PC-3 (cell line): Measurements from ENCODE around the gene GRB10.

Experiments
- EZH2phosphoT487 ChIP-seq: fragments of 300-600 bp; sonication (generic); IDR thresholded peaks from 2 replicates; pipeline ENCODE4 v1.6.1; 2018; ENCODE audit warnings: mild to moderate bottlenecking, antibody characterized with exemption, low read length, borderline replicate concordance
- TF ChIP-seq, protein P1 (sequence below): fragments of 300-600 bp; sonication (generic); conservative IDR thresholded peaks from 2 replicates; pipeline ENCODE4 v1.5.1; 2017; ENCODE audit warnings: antibody characterized with exemption, low read depth, mild to moderate bottlenecking, low read length

DNA sequence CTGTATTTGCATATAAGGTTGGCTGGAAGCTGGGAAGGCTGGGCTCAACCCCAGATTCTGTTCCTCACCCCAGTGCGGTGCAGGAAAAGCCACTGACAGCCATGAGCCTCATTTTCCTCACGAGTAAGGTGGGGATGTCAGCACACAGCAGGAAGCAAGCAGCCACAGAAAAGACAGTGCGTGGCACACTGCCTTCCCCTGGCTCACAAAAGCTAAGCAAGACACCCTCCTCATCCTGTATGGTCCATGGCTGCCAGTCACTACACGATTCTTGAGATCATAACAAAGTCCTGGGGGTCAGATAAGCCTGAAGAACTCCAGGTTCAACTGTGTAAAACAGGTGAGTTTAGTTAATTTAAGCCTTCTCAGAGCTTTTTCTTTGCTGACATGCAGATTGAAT, 188.6 kb downstream of the GRB10 start:
- TF ChIP-seq, protein P1, sequence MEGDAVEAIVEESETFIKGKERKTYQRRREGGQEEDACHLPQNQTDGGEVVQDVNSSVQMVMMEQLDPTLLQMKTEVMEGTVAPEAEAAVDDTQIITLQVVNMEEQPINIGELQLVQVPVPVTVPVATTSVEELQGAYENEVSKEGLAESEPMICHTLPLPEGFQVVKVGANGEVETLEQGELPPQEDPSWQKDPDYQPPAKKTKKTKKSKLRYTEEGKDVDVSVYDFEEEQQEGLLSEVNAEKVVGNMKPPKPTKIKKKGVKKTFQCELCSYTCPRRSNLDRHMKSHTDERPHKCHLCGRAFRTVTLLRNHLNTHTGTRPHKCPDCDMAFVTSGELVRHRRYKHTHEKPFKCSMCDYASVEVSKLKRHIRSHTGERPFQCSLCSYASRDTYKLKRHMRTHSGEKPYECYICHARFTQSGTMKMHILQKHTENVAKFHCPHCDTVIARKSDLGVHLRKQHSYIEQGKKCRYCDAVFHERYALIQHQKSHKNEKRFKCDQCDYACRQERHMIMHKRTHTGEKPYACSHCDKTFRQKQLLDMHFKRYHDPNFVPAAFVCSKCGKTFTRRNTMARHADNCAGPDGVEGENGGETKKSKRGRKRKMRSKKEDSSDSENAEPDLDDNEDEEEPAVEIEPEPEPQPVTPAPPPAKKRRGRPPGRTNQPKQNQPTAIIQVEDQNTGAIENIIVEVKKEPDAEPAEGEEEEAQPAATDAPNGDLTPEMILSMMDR: no peak
- no peak for TF ChIP-seq EZH2phosphoT487
